ENCODE measurements around the gene ALG9.

- TF ChIP-seq CTCF (conservative IDR thresholded peaks at IDR 0.05; ENCODE audit: low read depth, low read length) (no peak), POLR2A (IDR thresholded peaks at IDR 0.05; ENCODE audit: low read depth, low read length) (no peak), MAFK (IDR thresholded peaks at IDR 0.05; ENCODE audit: low read depth, low read length) (no peak), ELK1 (IDR thresholded peaks at IDR 0.05; ENCODE audit: borderline replicate concordance, low read depth, low read length) (no peak), MAZ (IDR thresholded peaks at IDR 0.05; ENCODE audit: borderline replicate concordance, low read depth, low read length) (no peak)
These were observed 39.5 kb upstream of the ALG9 start for GRCh38 chr11:111910676-111911562.
